ENCODE data around the gene ZNF148. TPM values are rescaled to one million over a fixed set of nuclear protein-coding genes. Genes with fewer than 3 reads are reported as not detected.

ZNF148 gene
- polyA plus RNA-seq, 1 experiment: 43.5 TPM

DNA sequence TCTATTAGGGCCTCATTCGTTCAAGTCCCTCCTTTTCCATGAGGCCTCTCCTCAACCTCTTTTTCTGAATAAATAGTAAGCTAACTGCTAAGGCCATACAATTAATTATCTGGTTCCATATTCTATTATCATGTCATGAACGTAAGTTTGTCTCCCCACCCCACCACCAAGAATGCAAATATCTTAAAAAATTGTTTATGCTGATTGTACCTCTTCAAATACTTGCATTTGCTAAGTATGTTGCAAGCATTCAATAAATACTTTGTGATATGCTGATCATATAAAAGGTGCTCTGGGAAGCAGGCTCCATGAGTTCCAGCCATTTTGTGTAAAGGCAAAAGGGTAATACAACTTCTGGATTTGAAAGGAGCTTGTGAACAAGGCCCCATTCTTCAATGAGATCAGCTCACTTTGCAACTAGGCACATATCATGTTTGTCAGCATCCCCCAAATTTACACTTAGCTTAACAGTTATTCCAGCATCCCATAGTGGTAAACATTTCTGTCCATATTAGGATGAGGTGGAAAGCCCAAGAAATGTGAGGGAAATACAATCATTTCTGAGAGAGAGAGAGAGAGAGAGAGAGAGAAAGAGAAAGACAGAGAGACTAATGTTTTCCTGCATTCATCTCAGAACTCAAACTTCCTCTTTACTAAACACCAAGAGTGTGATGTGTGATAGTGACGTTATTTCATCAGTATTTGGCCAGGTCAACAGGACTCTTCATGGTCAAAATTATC lies 195.8 kb downstream of the ZNF148 start:
- ChIA-PET CTCF (interaction anchor here (0.6 kb wide), 2 partner anchors 12 to 383 kb away, joined by 4 to 5 read pairs; no protein-coding TSS in a partner anchor), POLR2A (no interaction called here)
- H3K9me3 ChIP-seq (ENCODE audit: control insufficient read depth, insufficient read depth, low read length): no peaks in the 10 kb centered on the region
- DNase-seq (ENCODE audit: low read depth, low spot score): no peak
- TF ChIP-seq, protein P1, sequence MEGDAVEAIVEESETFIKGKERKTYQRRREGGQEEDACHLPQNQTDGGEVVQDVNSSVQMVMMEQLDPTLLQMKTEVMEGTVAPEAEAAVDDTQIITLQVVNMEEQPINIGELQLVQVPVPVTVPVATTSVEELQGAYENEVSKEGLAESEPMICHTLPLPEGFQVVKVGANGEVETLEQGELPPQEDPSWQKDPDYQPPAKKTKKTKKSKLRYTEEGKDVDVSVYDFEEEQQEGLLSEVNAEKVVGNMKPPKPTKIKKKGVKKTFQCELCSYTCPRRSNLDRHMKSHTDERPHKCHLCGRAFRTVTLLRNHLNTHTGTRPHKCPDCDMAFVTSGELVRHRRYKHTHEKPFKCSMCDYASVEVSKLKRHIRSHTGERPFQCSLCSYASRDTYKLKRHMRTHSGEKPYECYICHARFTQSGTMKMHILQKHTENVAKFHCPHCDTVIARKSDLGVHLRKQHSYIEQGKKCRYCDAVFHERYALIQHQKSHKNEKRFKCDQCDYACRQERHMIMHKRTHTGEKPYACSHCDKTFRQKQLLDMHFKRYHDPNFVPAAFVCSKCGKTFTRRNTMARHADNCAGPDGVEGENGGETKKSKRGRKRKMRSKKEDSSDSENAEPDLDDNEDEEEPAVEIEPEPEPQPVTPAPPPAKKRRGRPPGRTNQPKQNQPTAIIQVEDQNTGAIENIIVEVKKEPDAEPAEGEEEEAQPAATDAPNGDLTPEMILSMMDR (IDR thresholded peaks at IDR 0.05; ENCODE audit: low read depth, low read length): no peak
- no peak overlapping the region for H3K27ac ChIP-seq (ENCODE audit: low read depth, low read length)
- H3K27me3 ChIP-seq (ENCODE audit: control insufficient read depth, insufficient read depth, low read length): no peaks in the 10 kb centered on the region
- no peak overlapping the region for H3K4me3 ChIP-seq (ENCODE audit: low read depth, low read length)

DNA sequence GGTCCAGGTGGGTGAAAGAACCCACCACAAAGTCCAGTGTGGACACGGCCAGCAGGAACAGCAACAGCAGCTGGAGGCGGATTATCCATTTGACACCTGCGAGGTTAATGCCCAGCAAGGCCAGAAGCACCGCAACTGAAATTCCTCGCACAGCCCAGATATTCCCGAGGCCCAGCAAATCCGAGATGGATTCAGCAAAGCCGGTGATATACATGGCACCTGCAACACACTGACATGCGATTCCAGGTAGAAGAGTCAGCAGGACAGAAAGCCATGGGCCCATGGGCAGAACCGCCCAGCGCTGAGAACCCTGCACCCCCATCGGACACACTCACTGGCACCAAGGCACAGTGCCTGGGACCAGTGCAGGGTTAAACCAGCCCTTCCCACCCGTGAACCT lies 197.4 kb downstream of the ZNF148 start:
- no peak for DNase-seq (ENCODE audit: low read depth, low spot score)
- Histone ChIP-seq H3K4me3 (ENCODE audit: low read depth, low read length) (no peak overlapping the region), H3K9me3 (ENCODE audit: control insufficient read depth, insufficient read depth, low read length) (no peaks in the 10 kb centered on the region), H3K27me3 (ENCODE audit: control insufficient read depth, insufficient read depth, low read length) (no peaks in the 10 kb centered on the region), H3K27ac (ENCODE audit: low read depth, low read length) (no peak overlapping the region)
- ChIA-PET POLR2A (no interaction called here), CTCF (no interaction called here)
- TF ChIP-seq, protein P1 (IDR thresholded peaks at IDR 0.05; ENCODE audit: low read depth, low read length): no peak

Small RNA genes lying within 50 kb of the gene (small RNA-seq; reads per million reads assigned to genes)
- not detected for gene RNU6-232P (ENCODE audit: insufficient read length, low read depth)

Other genes starting within 250 kb of the ZNF148 start
- gene SLC12A8, start 162.6 kb downstream of the ZNF148 start, polyA plus RNA-seq (2011; rRNA removed): 15.3 and 16.0 TPM in 2 replicates
- gene SNX4, start 144.9 kb upstream of the ZNF148 start, polyA plus RNA-seq (2011; rRNA removed): 15.8 and 19.1 TPM in 2 replicates
- 6.8 and 7.7 TPM in 2 replicates for gene OSBPL11, start 220.2 kb upstream of the ZNF148 start, polyA plus RNA-seq (2011; rRNA removed)

Data from AG04450 (cell line).